CD14-positive monocyte (primary cell): ENCODE measurements around the gene RUNX2. TPM values are rescaled to one million over a fixed set of nuclear protein-coding genes. Genes with fewer than 3 reads are reported as not detected.
A peak's percentile ranks its signal among the peaks of the same experiment; 100 is the strongest.
"Not testable (repeated sequence)": the region's sequence is repeated elsewhere in the genome, so short reads cannot be mapped to it uniquely, and the experiment has no call there.

ENCODE experiments used
- DNase-seq, 3 donors: peaks; one replicate each; pipeline ENCODE4 v3.0.0-alpha.2; 2011 to 2022
- H2AFZ ChIP-seq: 2 replicates; pipeline ENCODE4 v1.6.0; 2012; ENCODE audit warnings: mild to moderate bottlenecking, low read depth, low read length, inconsistent platforms; ENCODE audit not compliant: insufficient read depth, poor library complexity, severe bottlenecking
- H3K27ac ChIP-seq, 2 donors: 1 replicate in 1 of 2; 2 replicates in 1 of 2; pipeline ENCODE4 v1.5.1; 2012 to 2013; ENCODE audit warnings: low read length in 2 of 2, control low read depth in 1 of 2, inconsistent platforms in 1 of 2, low read depth in 1 of 2, mild to moderate bottlenecking in 1 of 2
- H3K27me3 ChIP-seq, 2 donors: one replicate each; pipeline versions ENCODE4 v1.6.0 to v1.6.1; 2011 to 2013; ENCODE audit warnings: low read length in 2 of 2; ENCODE audit not compliant: control insufficient read depth in 2 of 2, insufficient read depth in 2 of 2
- H3K36me3 ChIP-seq, 2 donors: replicated peaks in 1 of 2; 1 replicate in 1 of 2; 2 replicates in 1 of 2; pipeline versions ENCODE4 v1.5.1 to v1.6.1; 2012 to 2013; ENCODE audit warnings: low read length in 2 of 2, control low read depth in 1 of 2, inconsistent platforms in 1 of 2, mild to moderate bottlenecking in 1 of 2; ENCODE audit not compliant: insufficient read depth in 2 of 2, control insufficient read depth in 1 of 2
- H3K4me1 ChIP-seq, 2 donors: 1 replicate in 1 of 2; 2 replicates in 1 of 2; pipeline versions ENCODE4 v1.5.1 to v1.6.1; 2012 to 2013; ENCODE audit warnings: low read length in 2 of 2, control low read depth in 1 of 2, inconsistent platforms in 1 of 2, mild to moderate bottlenecking in 1 of 2, moderate library complexity in 1 of 2; ENCODE audit not compliant: insufficient read depth in 2 of 2, control insufficient read depth in 1 of 2
- H3K4me2 ChIP-seq: replicated peaks from 2 replicates; pipeline ENCODE3; 2012; ENCODE audit warnings: low read length, moderate library complexity, mild to moderate bottlenecking; ENCODE audit not compliant: poor library complexity, severe bottlenecking; ENCODE audit errors: extremely low read depth
- H3K4me3 ChIP-seq, 3 experiments: fragments of 200-600 bp in 1 of 3; sonication (generic) in 1 of 3; replicated peaks in 1 of 3; 1 replicate in 2 of 3; 2 replicates in 1 of 3; pipeline ENCODE4 v1.5.1; 2011 to 2013; ENCODE audit warnings: low read length in 3 of 3, mild to moderate bottlenecking in 3 of 3, control low read depth in 2 of 3, low read depth in 2 of 3, inconsistent platforms in 1 of 3, moderate library complexity in 1 of 3
- H3K79me2 ChIP-seq: 2 replicates; pipeline ENCODE4 v1.6.0; 2012; ENCODE audit warnings: mild to moderate bottlenecking, control low read depth, inconsistent platforms, low read length, moderate library complexity; ENCODE audit not compliant: insufficient read depth
- H3K9ac ChIP-seq: 2 replicates; pipeline ENCODE4 v1.6.0; 2017; ENCODE audit warnings: low read length, mild to moderate bottlenecking; ENCODE audit not compliant: insufficient read depth, poor library complexity, severe bottlenecking
- H3K9me3 ChIP-seq, 2 donors: replicated peaks in 1 of 2; 1 replicate in 1 of 2; 2 replicates in 1 of 2; pipeline versions ENCODE4 v1.5.1 to v1.6.1; 2012 to 2013; ENCODE audit warnings: low read length in 2 of 2, control low read depth in 1 of 2; ENCODE audit not compliant: control insufficient read depth in 1 of 2, insufficient read depth in 1 of 2
- H4K20me1 ChIP-seq: 2 replicates; pipeline ENCODE4 v1.6.0; 2012; ENCODE audit warnings: mild to moderate bottlenecking, low read length, control low read depth, moderate library complexity; ENCODE audit not compliant: insufficient read depth
- H3K27ac Mint-ChIP-seq, 7 donors: one replicate each; pipeline ENCODE4 v1.8.0; 2020; ENCODE audit warnings: mild to moderate bottlenecking in 7 of 7, mixed read lengths in 7 of 7, moderate library complexity in 6 of 7, inconsistent platforms in 2 of 7
- H3K27me3 Mint-ChIP-seq, 3 donors: one replicate each; pipeline ENCODE4 v1.8.0; 2021 to 2022; ENCODE audit warnings: low read depth in 3 of 3, mild to moderate bottlenecking in 3 of 3, mixed read lengths in 3 of 3, moderate library complexity in 3 of 3, inconsistent platforms in 1 of 3
- H3K36me3 Mint-ChIP-seq, 2 donors: one replicate each; pipeline ENCODE4 v1.8.0; 2020; ENCODE audit warnings: mixed read lengths in 2 of 2, inconsistent platforms in 1 of 2, mild to moderate bottlenecking in 1 of 2
- H3K4me1 Mint-ChIP-seq: one replicate; pipeline ENCODE4 v1.8.0; 2020; ENCODE audit warnings: mild to moderate bottlenecking, mixed read lengths
- H3K4me3 Mint-ChIP-seq, 2 donors: one replicate each; pipeline ENCODE4 v1.8.0; 2020; ENCODE audit warnings: mild to moderate bottlenecking in 2 of 2, mixed read lengths in 2 of 2, moderate library complexity in 1 of 2
- H3K9me3 Mint-ChIP-seq, 7 donors: one replicate each; pipeline ENCODE4 v1.8.0; 2020 to 2022; ENCODE audit warnings: mixed read lengths in 7 of 7, mild to moderate bottlenecking in 6 of 7, moderate library complexity in 6 of 7, inconsistent platforms in 2 of 7
- WGBS: methylation state at CpG from one replicate; pipeline ENCODE4 v1.1.5; 2013; ENCODE audit warnings: missing lambda C conversion rate; ENCODE audit not compliant: insufficient coverage; 5-methylcytosine and 5-hydroxymethylcytosine counted together
- intact Hi-C, 2 donors: fragments of 100-400 bp; cut with micrococcal nuclease; formaldehyde crosslinking; loops; one replicate each; pipeline versions ENCODE4 v1.15.0 to v1.15.1; 2023
- polyA plus RNA-seq, 3 donors: library from polyadenylated mRNA; depleted of rRNA in 1 of 3; unstranded in 2 of 3; stranded (reverse) in 1 of 3; fragments of 300-500 nt in 2 of 3; fragments of >200 nt in 1 of 3; fragmentation: Illumina TruSeq in 2 of 3; gene quantifications; 1 replicate in 2 of 3; 2 replicates in 1 of 3; pipeline ENCODE4 v1.2.3, GENCODE V29; 2012 to 2021
- TF ChIP-seq, protein P1 (sequence below): fragments of 200-600 bp; IDR thresholded peaks from one replicate; pipeline ENCODE4 v1.8.0; 2022; ENCODE audit warnings: antibody characterized with exemption, mild to moderate bottlenecking

RUNX2 gene
- polyA plus RNA-seq, 3 donors = 1.3 to 5.0 (median 2.5) TPM

DNA sequence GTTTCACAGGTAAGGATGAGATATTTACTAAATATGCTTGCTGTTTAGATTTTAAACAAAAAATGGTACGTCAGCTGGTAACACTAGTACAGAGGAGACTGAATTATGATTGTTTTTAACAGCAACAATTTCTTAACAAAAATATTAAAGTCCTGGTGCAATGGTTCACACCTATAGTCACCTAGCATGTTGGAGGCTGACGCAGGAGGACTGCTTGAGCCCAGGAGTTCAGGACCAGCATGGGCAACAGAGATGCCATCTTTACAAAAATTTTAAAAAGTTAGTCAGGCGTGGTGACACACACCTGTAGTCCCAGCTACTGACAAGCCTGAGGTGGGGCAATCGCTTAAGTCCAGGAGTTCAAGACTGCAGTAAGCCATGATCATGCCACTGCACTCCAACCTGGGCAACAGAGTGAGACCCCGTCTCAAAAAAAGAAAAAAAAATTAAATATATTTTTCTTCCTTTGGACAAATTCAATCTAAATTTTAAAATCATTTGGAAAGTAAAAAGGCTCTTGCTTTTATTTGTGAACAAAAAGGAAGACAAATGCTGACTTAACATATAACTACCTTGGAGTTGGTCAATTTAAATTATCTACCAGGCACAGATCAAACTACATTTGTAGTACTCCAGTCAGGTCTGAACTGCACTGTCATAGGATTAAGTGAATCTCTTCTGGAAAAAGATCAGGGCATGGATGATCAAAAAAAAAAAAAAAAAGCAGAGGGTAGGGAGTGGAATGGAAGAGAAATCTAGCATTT, 38.2 kb upstream of the RUNX2 start:
- Histone ChIP-seq H3K27me3 (no peaks in the 10 kb centered on the region), H3K4me3 (no peak overlapping the region), H3K9ac (no peak overlapping the region), H3K4me2 (no peak overlapping the region), H4K20me1 (no peaks in the 10 kb centered on the region), H3K27ac (no peak overlapping the region), H3K4me1 (no peaks in the 10 kb centered on the region), H3K36me3 (no peaks in the 10 kb centered on the region), H3K79me2 (no peaks in the 10 kb centered on the region), H2AFZ (no peak overlapping the region), H3K9me3 (no peaks in the 10 kb centered on the region)
- no peak for DNase-seq
- TF ChIP-seq, protein P1, sequence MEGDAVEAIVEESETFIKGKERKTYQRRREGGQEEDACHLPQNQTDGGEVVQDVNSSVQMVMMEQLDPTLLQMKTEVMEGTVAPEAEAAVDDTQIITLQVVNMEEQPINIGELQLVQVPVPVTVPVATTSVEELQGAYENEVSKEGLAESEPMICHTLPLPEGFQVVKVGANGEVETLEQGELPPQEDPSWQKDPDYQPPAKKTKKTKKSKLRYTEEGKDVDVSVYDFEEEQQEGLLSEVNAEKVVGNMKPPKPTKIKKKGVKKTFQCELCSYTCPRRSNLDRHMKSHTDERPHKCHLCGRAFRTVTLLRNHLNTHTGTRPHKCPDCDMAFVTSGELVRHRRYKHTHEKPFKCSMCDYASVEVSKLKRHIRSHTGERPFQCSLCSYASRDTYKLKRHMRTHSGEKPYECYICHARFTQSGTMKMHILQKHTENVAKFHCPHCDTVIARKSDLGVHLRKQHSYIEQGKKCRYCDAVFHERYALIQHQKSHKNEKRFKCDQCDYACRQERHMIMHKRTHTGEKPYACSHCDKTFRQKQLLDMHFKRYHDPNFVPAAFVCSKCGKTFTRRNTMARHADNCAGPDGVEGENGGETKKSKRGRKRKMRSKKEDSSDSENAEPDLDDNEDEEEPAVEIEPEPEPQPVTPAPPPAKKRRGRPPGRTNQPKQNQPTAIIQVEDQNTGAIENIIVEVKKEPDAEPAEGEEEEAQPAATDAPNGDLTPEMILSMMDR = no peak
- no peaks in the 10 kb centered on the region for H3K4me1 Mint-ChIP-seq
- intact Hi-C loops = no loop called here
- peak overlapping the region in 1 of 7 donors; percentile 4 for H3K27ac Mint-ChIP-seq
- no peaks in the 10 kb centered on the region for H3K27me3 Mint-ChIP-seq
- WGBS = 100% methylated on average over 1 of the region's 5 CpGs
- H3K9me3 Mint-ChIP-seq = peaks cover 0 to 7% (median 4%) of the 10 kb centered on the region in 7 donors
- no peak overlapping the region for H3K4me3 Mint-ChIP-seq
- H3K36me3 Mint-ChIP-seq = no peaks in the 10 kb centered on the region

DNA sequence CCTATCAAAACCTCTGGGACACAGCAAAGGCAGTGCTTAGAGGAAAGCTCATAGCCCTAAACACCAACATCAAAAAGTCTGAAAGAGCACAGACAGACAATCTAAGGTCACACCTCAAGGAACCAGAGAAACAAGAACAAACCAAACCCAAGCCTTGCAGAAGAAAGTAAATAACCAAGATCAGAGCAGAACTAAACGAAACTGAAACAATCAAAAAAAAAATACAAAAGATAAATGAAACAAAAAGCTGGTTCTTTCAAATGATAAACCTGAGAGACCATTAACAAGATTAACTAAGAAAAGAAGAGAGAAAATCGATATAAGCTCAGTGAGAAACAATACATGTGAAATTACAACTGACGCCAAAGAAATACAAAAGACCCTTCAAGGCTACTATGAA, 34.8 kb upstream of the RUNX2 start:
- intact Hi-C loops = no loop called here

DNA sequence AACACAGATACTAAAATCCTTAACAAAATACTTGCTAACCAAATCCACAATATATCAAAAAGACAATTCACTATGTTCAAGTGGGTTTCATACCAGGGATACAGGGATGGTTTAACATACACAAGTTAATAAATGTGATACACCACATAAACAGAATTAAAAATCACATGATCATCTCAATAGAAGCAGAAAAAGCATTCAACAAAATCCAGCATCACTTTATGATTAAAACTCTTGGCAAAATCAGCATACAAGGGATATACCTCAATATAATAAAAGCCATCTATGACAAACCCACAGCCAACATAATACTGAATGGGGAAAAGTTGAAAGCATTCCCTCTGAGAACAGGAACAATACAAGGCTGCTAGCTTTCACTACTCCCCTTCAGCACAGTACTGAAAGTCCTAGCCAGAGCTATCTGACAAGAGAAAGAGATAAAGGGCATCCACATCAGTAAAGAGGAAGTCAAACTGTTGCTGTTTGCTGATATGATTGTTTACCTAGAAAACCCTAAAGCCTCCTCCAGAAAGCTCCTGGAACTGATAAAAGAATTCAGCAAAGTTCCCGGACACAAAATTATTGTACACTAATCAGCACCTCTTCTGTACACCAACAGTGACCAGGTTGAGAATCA, 33.9 kb upstream of the RUNX2 start:
- H3K27me3 ChIP-seq, H3K9ac ChIP-seq, H3K4me1 ChIP-seq, H4K20me1 ChIP-seq, DNase-seq, H2AFZ ChIP-seq, H3K27me3 Mint-ChIP-seq, H3K9me3 Mint-ChIP-seq, H3K79me2 ChIP-seq, H3K27ac Mint-ChIP-seq, H3K4me2 ChIP-seq, H3K36me3 ChIP-seq, H3K4me3 Mint-ChIP-seq, H3K27ac ChIP-seq, H3K9me3 ChIP-seq, H3K4me3 ChIP-seq, intact Hi-C loops, H3K4me1 Mint-ChIP-seq, H3K36me3 Mint-ChIP-seq: not testable (repeated sequence)
- WGBS = 86% methylated on average over 1 of the region's 1 CpG

More for the DNA sequence above, 34.8 kb upstream of the RUNX2 start:
- no peak overlapping the region for H3K4me3 Mint-ChIP-seq
- no peak overlapping the region for H3K9ac ChIP-seq
- no peaks in the 10 kb centered on the region for H3K27me3 Mint-ChIP-seq
- WGBS = no CpG with 5 or more reads among the region's 3 CpGs
- no peak overlapping the region for H3K4me3 ChIP-seq
- no peaks in the 10 kb centered on the region for H4K20me1 ChIP-seq
- H3K79me2 ChIP-seq = no peaks in the 10 kb centered on the region
- H3K27ac ChIP-seq = no peak overlapping the region
- DNase-seq = no peak
- no peaks in the 10 kb centered on the region for H3K36me3 ChIP-seq
- TF ChIP-seq, protein P1 = no peak
- H3K27me3 ChIP-seq = no peaks in the 10 kb centered on the region
- no peak overlapping the region for H2AFZ ChIP-seq
- no peak overlapping the region for H3K4me2 ChIP-seq
- H3K27ac Mint-ChIP-seq = no peak overlapping the region
- H3K9me3 ChIP-seq = no peaks in the 10 kb centered on the region
- H3K4me1 ChIP-seq = no peaks in the 10 kb centered on the region
- no peaks in the 10 kb centered on the region for H3K4me1 Mint-ChIP-seq
- H3K9me3 Mint-ChIP-seq = peaks cover 0 to 7% (median 2%) of the 10 kb centered on the region in 7 donors
- no peaks in the 10 kb centered on the region for H3K36me3 Mint-ChIP-seq
